ENCODE results near the gene SFXN4.

The SFXN4 gene, protein sequence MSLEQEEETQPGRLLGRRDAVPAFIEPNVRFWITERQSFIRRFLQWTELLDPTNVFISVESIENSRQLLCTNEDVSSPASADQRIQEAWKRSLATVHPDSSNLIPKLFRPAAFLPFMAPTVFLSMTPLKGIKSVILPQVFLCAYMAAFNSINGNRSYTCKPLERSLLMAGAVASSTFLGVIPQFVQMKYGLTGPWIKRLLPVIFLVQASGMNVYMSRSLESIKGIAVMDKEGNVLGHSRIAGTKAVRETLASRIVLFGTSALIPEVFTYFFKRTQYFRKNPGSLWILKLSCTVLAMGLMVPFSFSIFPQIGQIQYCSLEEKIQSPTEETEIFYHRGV

DNA sequence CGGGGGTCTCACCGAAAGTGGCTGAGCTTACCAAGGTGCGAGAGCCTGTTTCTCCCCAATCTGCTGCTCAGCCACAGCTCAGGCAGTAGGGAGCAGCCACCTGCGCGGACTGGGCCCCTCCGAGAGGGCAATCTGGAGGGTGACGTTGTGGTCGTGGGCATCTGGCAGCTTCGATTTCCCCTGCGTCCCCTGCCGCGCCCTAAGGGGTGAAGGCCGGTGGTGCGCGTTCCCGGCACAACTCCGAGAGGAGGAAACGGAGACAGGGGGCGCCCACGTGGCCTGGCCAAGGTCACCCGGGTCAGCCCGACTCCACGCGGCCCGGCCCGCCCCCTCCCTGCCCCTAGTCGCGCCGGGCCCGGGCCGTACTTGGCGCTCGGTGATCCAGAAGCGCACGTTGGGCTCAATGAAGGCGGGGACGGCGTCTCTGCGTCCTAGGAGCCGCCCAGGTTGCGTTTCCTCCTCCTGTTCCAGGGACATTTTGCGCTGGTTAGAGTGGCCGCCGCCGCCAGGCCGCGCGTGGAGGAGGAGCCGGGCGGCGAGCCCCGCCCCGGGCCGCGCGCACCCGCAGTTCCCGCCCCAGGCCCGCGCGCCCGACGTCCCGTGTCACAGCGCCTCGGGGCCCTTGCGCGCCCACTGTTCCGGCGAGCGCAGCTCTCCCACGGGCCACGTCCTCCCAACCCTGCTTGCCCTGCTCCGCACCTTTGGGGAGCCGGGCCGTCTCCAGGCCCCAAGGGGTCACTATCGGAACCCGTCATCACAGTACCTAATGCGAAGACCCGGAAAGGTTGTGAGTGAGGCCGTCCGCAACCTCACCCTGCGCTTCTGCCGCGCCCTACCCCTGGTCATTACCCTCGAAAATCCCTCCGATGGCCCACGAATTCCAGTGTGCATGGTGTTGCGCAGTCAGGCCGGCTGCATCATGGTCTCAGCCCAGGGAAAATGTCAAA lies at the start of gene SFXN4:
Gene SFXN4, minus strand, starts transcription at position 544 of the 947 bp plus-strand sequence. Its CDS starts 67 bp downstream, at position 477.
- H3K4me3 ChIP-seq (replicated peaks; ENCODE audit: low read depth, low read length) = peak within 1 kb of the TSS; percentile 74
- TF ChIP-seq, protein P1, sequence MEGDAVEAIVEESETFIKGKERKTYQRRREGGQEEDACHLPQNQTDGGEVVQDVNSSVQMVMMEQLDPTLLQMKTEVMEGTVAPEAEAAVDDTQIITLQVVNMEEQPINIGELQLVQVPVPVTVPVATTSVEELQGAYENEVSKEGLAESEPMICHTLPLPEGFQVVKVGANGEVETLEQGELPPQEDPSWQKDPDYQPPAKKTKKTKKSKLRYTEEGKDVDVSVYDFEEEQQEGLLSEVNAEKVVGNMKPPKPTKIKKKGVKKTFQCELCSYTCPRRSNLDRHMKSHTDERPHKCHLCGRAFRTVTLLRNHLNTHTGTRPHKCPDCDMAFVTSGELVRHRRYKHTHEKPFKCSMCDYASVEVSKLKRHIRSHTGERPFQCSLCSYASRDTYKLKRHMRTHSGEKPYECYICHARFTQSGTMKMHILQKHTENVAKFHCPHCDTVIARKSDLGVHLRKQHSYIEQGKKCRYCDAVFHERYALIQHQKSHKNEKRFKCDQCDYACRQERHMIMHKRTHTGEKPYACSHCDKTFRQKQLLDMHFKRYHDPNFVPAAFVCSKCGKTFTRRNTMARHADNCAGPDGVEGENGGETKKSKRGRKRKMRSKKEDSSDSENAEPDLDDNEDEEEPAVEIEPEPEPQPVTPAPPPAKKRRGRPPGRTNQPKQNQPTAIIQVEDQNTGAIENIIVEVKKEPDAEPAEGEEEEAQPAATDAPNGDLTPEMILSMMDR (IDR thresholded peaks at IDR 0.05; ENCODE audit: low read depth, low read length, missing control alignments) = no peak
- DNase-seq (ENCODE audit: extremely low read depth, low read depth) = no peak

DNA sequence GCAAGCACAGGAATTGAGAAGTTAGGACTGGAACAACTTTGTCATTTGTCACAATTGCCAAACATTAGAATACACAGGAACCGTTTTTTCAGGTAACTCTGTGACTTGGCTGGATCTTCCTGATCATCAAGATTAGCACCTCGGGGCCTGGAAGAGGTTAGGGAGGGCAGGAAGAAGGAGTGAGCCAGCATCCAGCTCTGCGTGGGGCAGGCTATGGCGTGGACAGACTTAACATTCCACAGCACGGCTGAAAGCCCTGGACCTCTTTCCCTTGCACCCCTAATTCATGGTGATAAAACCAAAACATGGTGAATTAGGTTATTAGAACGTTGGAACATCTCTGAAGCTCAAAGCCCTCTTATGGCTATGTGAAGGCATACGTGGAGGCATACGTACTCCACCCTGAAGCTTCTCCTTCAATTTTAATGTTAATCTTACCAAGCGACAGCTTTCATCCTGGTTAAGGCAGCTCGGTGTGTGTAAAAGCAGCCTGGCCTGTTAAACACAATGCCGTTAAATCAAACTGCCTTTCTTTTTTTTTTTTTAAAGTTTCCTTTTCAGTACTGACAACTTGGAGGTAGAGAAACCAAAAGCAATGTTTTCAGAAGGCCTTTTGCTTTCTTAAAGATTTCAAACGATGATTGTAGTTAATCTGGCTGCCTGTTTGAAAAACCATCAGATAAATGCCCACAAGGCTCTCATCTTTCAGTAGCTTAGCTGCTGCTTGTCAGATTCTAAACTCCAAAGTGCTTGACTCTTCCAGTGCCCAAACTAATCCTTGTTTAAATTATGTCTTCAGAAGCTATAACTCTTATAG lies 46.3 kb upstream of the SFXN4 start:
- DNase-seq (ENCODE audit: extremely low read depth, low read depth) = no peak
- H3K4me3 ChIP-seq (replicated peaks; ENCODE audit: low read depth, low read length) = no peak overlapping the region
- TF ChIP-seq, protein P1 (IDR thresholded peaks at IDR 0.05; ENCODE audit: low read depth, low read length, missing control alignments) = no peak

DNA sequence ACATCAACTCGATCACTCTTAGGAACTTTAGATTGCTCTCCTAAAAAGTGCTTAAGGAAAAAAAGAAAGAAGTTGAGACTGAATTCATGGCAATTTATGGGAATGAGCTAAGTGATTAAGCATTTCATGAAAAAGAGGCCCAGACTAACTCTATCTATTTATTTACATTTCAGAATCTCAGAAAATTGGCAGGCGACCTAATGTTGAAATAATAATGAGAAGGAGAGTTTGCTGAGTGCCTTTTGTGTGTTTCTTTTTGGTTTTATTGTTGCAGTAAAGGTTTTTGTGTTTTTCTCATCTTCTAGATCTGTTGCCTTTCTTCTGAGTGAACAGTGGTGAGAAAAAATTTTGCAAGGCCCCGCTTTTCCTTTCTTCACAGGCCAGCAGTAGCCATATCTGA lies 45.7 kb upstream of the SFXN4 start:
- no peak overlapping the region for H3K4me3 ChIP-seq (replicated peaks; ENCODE audit: low read depth, low read length)
- no peak for DNase-seq (ENCODE audit: extremely low read depth, low read depth)
- TF ChIP-seq, protein P1 (IDR thresholded peaks at IDR 0.05; ENCODE audit: low read depth, low read length, missing control alignments) = no peak

DNA sequence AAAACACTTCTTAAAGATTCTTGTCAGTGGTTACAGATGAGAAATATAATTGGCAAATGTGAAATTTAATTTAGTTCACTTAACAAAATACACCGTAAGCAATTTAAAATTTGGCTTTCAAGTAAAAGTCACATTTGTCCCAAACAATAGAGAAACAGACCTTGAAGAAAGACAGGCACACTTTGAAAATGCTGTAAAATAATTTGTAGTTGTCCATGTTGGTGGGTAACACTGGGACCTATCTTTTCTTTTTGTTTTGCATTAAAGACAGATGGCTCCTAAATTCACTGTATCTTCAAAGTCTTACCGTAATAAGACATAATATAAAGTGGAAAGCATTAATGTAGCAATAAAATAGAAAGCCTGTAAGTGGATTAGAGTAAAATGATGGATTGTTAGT lies 45.1 kb upstream of the SFXN4 start:
- H3K4me3 ChIP-seq (replicated peaks; ENCODE audit: low read depth, low read length) = no peak overlapping the region
- no peak for DNase-seq (ENCODE audit: extremely low read depth, low read depth)
- TF ChIP-seq, protein P1 (IDR thresholded peaks at IDR 0.05; ENCODE audit: low read depth, low read length, missing control alignments) = no peak

DNA sequence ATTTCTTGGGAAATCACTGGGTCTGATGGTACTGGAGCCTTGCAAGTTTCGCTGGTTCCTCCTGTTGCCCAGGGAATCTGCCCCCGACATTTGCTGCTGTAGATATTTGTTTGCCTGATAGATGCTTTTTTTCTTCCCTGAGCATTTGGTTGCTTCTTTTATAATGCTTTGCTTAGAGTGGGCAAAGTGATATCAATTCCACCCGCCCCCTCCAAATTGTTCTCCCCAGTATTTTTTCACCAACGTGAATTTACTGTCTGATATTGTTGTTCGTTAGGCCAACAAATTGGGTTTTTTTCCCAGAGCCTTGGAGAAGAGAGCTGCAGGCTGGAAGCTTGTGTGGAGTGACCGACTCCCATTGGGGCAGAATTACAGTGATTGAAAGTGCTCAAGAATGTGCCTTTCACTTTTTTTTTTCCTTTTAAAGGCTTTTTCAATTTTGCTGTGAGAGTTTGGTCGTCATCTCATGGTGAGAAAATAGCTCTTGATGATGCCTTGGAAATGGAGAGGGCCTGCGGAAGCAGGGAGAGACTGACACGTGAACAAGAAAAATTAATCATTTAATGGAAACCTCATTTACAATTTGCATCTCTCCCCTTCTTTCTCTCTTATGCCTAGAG lies 44.3 kb upstream of the SFXN4 start:
- DNase-seq (ENCODE audit: extremely low read depth, low read depth) = no peak
- TF ChIP-seq, protein P1 (IDR thresholded peaks at IDR 0.05; ENCODE audit: low read depth, low read length, missing control alignments) = no peak
- peak overlapping the region; percentile 62 for H3K4me3 ChIP-seq (replicated peaks; ENCODE audit: low read depth, low read length)

Measured in HFF-Myc (cell line).